Activated naive CD8-positive, alpha-beta T cell treated with anti-CD3 and anti-CD28 coated beads, Interleukin-2, amount 50 U/mL, for 24 hours (primary cell): Measurements from ENCODE around the gene ALG14.
"Not testable (repeated sequence)": the region's sequence is repeated elsewhere in the genome, so short reads cannot be mapped to it uniquely, and the experiment has no call there.

Source experiments
- ATAC-seq: fragments of 150-1000 bp; cut with Tn5 transposase; one replicate; pipeline ENCODE4 v1.10.0; 2021
- DNase-seq: peaks from one replicate; pipeline ENCODE4 v3.0.0; 2021
- H3K27ac Mint-ChIP-seq: one replicate; pipeline ENCODE4 v1.8.0; 2021; ENCODE audit warnings: mild to moderate bottlenecking, mixed read lengths
- H3K27me3 Mint-ChIP-seq: one replicate; pipeline ENCODE4 v1.8.0; 2021; ENCODE audit warnings: mixed read lengths
- H3K36me3 Mint-ChIP-seq: one replicate; pipeline ENCODE4 v1.8.0; 2021; ENCODE audit warnings: low read depth, mixed read lengths
- H3K4me1 Mint-ChIP-seq: one replicate; pipeline ENCODE4 v1.8.0; 2021; ENCODE audit warnings: mixed read lengths
- H3K4me3 Mint-ChIP-seq: one replicate; pipeline ENCODE4 v1.8.0; 2021; ENCODE audit warnings: mild to moderate bottlenecking, moderate library complexity, mixed read lengths
- H3K9me3 Mint-ChIP-seq: one replicate; pipeline ENCODE4 v1.8.0; 2021; ENCODE audit warnings: mixed read lengths

ALG14 gene

DNA sequence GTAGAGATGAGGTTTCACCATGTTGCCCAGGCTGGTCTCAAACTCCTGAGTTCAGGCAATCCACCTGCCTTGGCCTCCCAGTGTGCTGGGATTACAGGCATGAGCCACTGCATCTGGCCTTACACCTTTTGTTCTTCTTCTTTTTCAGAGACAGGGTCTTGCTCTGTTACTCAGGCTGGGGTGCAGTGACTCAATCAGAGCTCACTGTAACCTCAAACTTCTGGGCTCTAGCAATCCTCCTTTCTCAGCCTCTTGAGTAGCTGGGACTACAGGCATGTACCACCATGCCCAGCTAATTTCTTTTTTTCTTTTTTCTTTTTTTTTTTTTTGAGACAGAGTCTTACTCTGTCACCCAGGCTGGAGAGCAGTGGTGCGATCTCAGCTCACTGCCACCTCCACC lies 131.3 kb downstream of the ALG14 start:
- not testable (repeated sequence) for H3K4me3 Mint-ChIP-seq, H3K27ac Mint-ChIP-seq, H3K27me3 Mint-ChIP-seq, H3K9me3 Mint-ChIP-seq, H3K4me1 Mint-ChIP-seq, ATAC-seq, H3K36me3 Mint-ChIP-seq, DNase-seq

- Mint-ChIP-seq H3K4me3 (no peak overlapping the region), H3K27ac (no peak overlapping the region), H3K27me3 (peaks cover 5% of the 10 kb centered on the region), H3K36me3 (no peaks in the 10 kb centered on the region), H3K4me1 (no peaks in the 10 kb centered on the region), H3K9me3 (no peaks in the 10 kb centered on the region)
- ATAC-seq: no peak
- no peak for DNase-seq
Measured at GRCh38 chr1:94940738-94941137, 132.0 kb downstream of the ALG14 start.

DNA sequence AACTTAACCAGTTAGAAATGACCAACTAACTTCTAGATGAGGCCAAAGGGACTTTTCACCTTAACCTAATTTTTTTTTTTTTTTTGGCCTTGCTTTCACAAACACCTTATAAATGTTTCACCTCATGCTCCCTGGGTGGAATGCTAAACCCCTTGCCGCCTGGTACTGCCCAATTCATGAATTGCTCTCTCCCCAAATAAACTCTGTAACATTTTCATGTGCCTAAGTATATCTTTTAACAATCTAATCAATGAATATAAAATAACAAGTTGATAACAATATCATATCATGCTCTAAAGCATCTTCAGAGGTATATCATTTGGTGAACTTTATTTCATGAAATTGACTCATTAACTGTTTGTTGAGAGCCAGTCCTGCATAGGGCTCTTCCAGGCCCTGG lies 134.9 kb downstream of the ALG14 start:
- DNase-seq (no peak), ATAC-seq (no peak)
- no peak overlapping the region for H3K27ac Mint-ChIP-seq
- peaks cover 1% of the 10 kb centered on the region for H3K27me3 Mint-ChIP-seq
- no peaks in the 10 kb centered on the region for H3K36me3 Mint-ChIP-seq
- H3K4me1 Mint-ChIP-seq: no peaks in the 10 kb centered on the region
- no peaks in the 10 kb centered on the region for H3K9me3 Mint-ChIP-seq
- H3K4me3 Mint-ChIP-seq: no peak overlapping the region

GRCh38 chr1:94936861-94937620 lies 135.7 kb downstream of the ALG14 start:
- Mint-ChIP-seq H3K9me3 (no peaks in the 10 kb centered on the region), H3K36me3 (no peaks in the 10 kb centered on the region), H3K27ac (no peak overlapping the region), H3K4me3 (no peak overlapping the region), H3K4me1 (no peaks in the 10 kb centered on the region), H3K27me3 (peaks cover 1% of the 10 kb centered on the region)
- DNase-seq (no peak), ATAC-seq (no peak)

GRCh38 chr1:94935476-94935875 lies 137.3 kb downstream of the ALG14 start:
- Mint-ChIP-seq H3K9me3 (no peaks in the 10 kb centered on the region), H3K4me3 (no peak overlapping the region), H3K27ac (no peak overlapping the region), H3K4me1 (no peaks in the 10 kb centered on the region), H3K36me3 (no peaks in the 10 kb centered on the region), H3K27me3 (peaks cover 1% of the 10 kb centered on the region)
- ATAC-seq: no peak
- DNase-seq: no peak

- ATAC-seq (no peak), DNase-seq (no peak)
- H3K36me3 Mint-ChIP-seq: no peaks in the 10 kb centered on the region
- peaks cover 1% of the 10 kb centered on the region for H3K27me3 Mint-ChIP-seq
- no peaks in the 10 kb centered on the region for H3K9me3 Mint-ChIP-seq
- H3K27ac Mint-ChIP-seq: no peak overlapping the region
- H3K4me1 Mint-ChIP-seq: no peaks in the 10 kb centered on the region
- H3K4me3 Mint-ChIP-seq: no peak overlapping the region
Measured at GRCh38 chr1:94935034-94935433, 137.7 kb downstream of the ALG14 start.

- Mint-ChIP-seq H3K4me3 (no peak overlapping the region), H3K4me1 (no peaks in the 10 kb centered on the region), H3K27me3 (peaks cover 1% of the 10 kb centered on the region), H3K36me3 (no peaks in the 10 kb centered on the region), H3K27ac (no peak overlapping the region), H3K9me3 (no peaks in the 10 kb centered on the region)
- ATAC-seq: no peak
- no peak for DNase-seq
Measured at GRCh38 chr1:94934551-94934950, 138.2 kb downstream of the ALG14 start.

- ATAC-seq (no peak), DNase-seq (no peak)
- Mint-ChIP-seq H3K36me3 (no peaks in the 10 kb centered on the region), H3K4me3 (no peak overlapping the region), H3K4me1 (peaks cover 3% of the 10 kb centered on the region), H3K9me3 (no peaks in the 10 kb centered on the region), H3K27me3 (peaks cover 8% of the 10 kb centered on the region), H3K27ac (no peak overlapping the region)
Measured at GRCh38 chr1:94931254-94931841, 141.4 kb downstream of the ALG14 start.

DNA sequence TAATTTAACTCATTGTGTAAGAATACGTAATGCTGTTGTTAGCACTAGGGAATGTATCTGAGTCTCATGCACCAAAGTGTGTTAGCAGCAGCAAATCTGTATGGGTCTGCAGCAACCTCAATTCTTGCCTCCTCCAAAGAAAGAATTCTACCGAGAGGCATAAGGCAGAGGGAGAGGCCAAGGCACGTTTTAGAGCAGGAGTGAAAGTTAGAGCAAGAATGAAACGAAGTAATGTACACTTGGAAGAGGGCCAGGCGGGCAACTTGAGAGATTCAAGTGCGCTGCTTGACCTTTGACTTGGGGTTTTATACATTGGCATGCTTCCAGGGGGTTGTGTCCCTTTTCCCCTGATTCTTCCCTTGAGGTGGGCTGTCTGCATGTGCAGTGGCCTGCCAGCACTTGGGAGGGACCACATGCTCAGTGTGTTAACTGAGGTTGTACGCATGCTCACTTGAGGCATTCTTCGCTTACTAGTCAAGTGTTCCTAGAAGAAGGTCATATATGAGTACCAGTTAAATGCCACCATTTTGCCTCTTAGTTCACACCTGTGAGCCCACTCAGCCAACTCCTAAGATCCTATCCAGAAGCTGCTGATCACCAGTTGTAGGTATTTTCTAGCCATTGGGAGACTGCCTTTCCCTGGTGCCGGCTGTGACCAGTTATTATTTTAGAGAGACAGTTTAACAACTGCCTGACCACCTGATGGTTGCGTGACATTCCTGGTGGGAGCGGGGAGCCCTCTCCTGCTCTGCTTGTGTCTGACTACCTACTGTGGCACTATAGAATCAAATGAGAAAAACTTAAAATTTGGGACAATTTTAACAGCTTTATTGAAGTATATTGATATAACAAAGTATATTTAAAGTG lies 143.2 kb downstream of the ALG14 start:
- Mint-ChIP-seq H3K27me3 (peaks cover 21% of the 10 kb centered on the region), H3K36me3 (no peaks in the 10 kb centered on the region), H3K9me3 (no peaks in the 10 kb centered on the region), H3K4me3 (no peak overlapping the region), H3K27ac (no peak overlapping the region), H3K4me1 (peaks cover 12% of the 10 kb centered on the region)
- ATAC-seq (no peak), DNase-seq (no peak)

GRCh38 chr1:94928293-94928939 lies 144.3 kb downstream of the ALG14 start:
- H3K27me3 Mint-ChIP-seq: peaks cover 23% of the 10 kb centered on the region

DNA sequence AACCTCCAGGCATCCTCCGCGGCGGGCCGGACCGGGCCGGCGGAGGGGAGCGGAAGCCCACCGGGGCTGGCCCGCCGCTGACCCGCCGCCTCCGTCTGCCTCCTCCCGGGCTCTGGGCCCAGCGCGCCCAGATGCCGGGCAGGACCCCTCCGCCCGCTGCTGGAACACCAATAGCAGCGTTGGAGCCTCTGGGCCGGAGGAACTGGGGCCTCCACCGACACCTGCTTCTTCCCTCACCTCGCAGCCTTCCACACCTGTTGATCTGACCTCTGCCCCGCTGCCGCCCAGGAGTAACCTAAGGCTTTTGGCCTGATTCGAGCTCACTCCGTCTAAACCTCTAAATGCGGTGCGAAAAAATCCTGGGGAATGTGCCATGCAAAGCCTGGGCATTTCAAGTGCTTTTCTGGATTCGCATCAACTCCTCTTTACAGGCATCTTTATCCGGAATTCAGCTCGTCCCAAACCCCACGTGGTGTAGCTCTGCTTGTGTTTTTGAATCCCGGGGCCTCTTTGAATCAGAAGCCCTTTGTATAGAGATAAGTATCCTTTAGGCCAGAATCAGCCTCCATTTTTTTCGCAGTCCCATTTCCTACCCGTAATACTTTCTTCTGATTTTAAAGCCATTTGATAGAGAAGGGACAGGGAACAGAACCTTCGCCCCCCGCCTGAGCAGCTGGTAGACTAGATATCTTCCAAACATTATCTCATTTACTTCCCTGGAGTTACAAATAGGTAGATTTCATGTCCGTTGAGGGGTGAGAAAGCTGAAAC lies 145.2 kb downstream of the ALG14 start:
- Mint-ChIP-seq H3K27ac (peak overlapping the region; percentile 52), H3K27me3 (peaks cover 23% of the 10 kb centered on the region), H3K4me3 (peak overlapping the region; percentile 79), H3K9me3 (no peaks in the 10 kb centered on the region), H3K4me1 (peaks cover 12% of the 10 kb centered on the region), H3K36me3 (no peaks in the 10 kb centered on the region)
- no peak for ATAC-seq
- DNase-seq: no peak

More at GRCh38 chr1:94928293-94928939, 144.3 kb downstream of the ALG14 start:
- Mint-ChIP-seq H3K4me3 (peak overlapping the region; percentile 79), H3K27ac (no peak overlapping the region), H3K36me3 (no peaks in the 10 kb centered on the region), H3K4me1 (peaks cover 12% of the 10 kb centered on the region), H3K9me3 (no peaks in the 10 kb centered on the region)
- DNase-seq: no peak
- no peak for ATAC-seq

DNA sequence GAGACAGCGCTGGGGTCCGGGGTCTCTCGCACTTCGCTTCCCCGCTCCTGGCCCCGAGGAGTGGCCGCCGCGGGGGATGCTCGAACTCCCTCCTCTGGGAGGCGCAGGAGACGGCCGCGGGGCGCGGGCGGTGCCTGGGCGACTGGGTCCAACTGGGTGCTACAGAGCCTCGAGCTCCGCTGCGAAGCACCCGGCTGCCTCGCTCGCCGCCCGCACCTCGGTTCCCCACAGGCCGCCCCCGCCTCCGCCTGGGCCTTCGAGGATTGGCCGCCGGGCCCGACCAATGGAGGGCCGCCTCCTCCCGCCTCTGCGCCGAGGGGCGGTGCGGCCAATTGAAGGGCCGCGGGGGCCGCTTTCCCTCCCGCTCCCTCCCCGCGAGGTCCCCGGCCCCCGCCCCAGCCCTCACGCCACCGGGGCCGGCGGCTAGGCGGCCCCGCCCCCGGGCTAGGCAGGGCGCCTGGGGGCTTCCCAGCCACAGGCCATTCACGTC lies 145.8 kb downstream of the ALG14 start, which contains the start of gene CNN3:
Gene CNN3, minus strand, starts transcription at position 196 of the 490 bp plus-strand sequence. CDS start 216 bp downstream, outside the sequence.
- Mint-ChIP-seq H3K9me3 (no peaks in the 10 kb centered on the region), H3K36me3 (no peaks in the 10 kb centered on the region), H3K27me3 (peaks cover 23% of the 10 kb centered on the region), H3K4me1 (peaks cover 12% of the 10 kb centered on the region), H3K27ac (peak within 1 kb of the TSS; percentile 52), H3K4me3 (peak within 1 kb of the TSS; percentile 81)
- peak; percentile 75 for DNase-seq
- ATAC-seq: peak; percentile 85

DNA sequence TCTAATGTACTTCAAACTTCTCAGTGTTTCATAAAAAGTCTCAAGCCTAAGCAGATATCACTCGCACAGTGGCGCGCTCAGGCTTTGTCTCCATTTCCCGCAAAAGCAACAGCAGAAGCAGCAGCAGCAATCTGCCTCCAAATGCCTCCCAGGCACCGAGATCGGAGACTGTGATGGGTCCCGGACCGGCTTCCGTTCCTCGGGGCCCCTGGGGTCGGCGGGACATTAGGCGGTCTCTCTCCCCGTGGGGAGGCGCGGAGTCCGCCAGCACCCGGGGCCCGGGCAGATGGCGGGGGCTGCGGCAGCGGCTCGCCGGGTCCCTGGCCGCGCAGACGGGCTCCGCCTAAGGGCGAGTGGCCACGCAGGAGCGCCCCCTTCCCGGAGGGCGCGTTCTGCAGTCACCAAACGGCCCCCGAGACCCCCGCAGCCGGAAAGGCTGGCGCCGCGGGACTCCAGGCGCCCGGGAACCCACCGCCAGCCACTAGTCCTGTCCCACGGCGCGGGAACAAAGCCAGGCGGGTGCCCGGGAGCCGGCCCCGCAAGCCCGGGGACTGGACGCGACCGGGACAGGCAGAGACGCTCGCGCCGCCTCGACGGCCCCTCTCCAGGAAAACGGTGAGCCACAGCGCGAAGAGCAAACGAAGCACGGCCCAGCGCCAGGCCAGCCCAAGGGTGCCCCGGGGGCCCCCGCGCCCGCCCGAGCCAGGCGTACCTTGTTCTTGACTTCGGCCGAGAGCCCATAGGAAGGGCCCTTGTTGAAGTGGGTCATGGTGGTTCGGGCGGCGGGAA lies 146.4 kb downstream of the ALG14 start:
- H3K27me3 Mint-ChIP-seq: peaks cover 23% of the 10 kb centered on the region
- peaks cover 12% of the 10 kb centered on the region for H3K4me1 Mint-ChIP-seq
- H3K4me3 Mint-ChIP-seq: peak overlapping the region; percentile 81
- no peak overlapping the region for H3K27ac Mint-ChIP-seq
- no peaks in the 10 kb centered on the region for H3K36me3 Mint-ChIP-seq
- ATAC-seq: peak; percentile 26
- no peaks in the 10 kb centered on the region for H3K9me3 Mint-ChIP-seq
- DNase-seq: peak; percentile 38
